Osteocyte (in vitro differentiated cells): ENCODE data around the gene COL4A1. TPM values are rescaled to one million over a fixed set of nuclear protein-coding genes. Genes with fewer than 3 reads are reported as not detected.

Experiments used
- DNase-seq: peaks from one replicate; pipeline ENCODE4 v3.0.0; 2021; ENCODE audit warnings: mixed read lengths; ENCODE audit not compliant: unreplicated experiment; ENCODE audit errors: extremely low spot score
- H3K27ac Mint-ChIP-seq: one replicate; pipeline ENCODE4 v1.8.0; 2021; ENCODE audit warnings: mild to moderate bottlenecking, mixed read lengths; ENCODE audit not compliant: unreplicated experiment
- H3K27me3 Mint-ChIP-seq: one replicate; pipeline ENCODE4 v1.8.0; 2021; ENCODE audit warnings: mixed read lengths; ENCODE audit not compliant: unreplicated experiment
- H3K36me3 Mint-ChIP-seq: one replicate; pipeline ENCODE4 v1.8.0; 2021; ENCODE audit warnings: mixed read lengths; ENCODE audit not compliant: unreplicated experiment
- H3K4me1 Mint-ChIP-seq: one replicate; pipeline ENCODE4 v1.8.0; 2021; ENCODE audit warnings: mixed read lengths; ENCODE audit not compliant: unreplicated experiment
- H3K4me3 Mint-ChIP-seq: one replicate; pipeline ENCODE4 v1.8.0; 2021; ENCODE audit warnings: mild to moderate bottlenecking, moderate library complexity, mixed read lengths; ENCODE audit not compliant: unreplicated experiment
- H3K9me3 Mint-ChIP-seq: one replicate; pipeline ENCODE4 v1.8.0; 2021; ENCODE audit warnings: mixed read lengths; ENCODE audit not compliant: unreplicated experiment
- CTCF ChIP-seq: fragments of 200-600 bp; sonication (generic); IDR thresholded peaks from 2 replicates; pipeline ENCODE4 v1.5.0; 2021; ENCODE audit warnings: antibody characterized with exemption, mild to moderate bottlenecking, moderate library complexity
- total RNA-seq: library from RNA; stranded (reverse); gene quantifications from 2 replicates; pipeline ENCODE4 v1.2.1, GENCODE V29; 2021

Gene COL4A1
- total RNA-seq, 1 donor from 2014 or later = 3,181 TPM

DNA sequence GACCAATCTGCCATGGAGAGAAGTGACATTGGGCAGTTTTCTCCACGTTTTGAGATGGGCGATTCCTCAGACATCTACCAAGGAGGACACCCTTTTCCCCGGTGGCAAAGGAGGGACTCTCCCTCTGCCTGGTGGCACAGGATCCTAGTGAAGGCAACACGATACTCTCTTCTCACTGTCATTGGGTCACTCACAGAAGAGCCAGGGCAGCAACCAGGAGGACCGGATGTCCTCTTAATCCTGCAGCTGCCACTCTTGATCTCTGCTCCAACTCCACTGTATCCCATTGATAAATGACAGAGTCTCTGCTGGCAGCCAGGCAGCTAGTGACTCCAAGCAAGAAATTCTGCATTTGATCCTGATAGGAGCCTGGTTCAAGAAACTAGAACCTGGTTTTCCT, 42.3 kb upstream of the COL4A1 start:
- no peak for TF ChIP-seq CTCF
- Mint-ChIP-seq H3K27me3 (no peaks in the 10 kb centered on the region), H3K4me3 (no peak overlapping the region), H3K27ac (peak overlapping the region; percentile 95), H3K36me3 (peaks cover 22% of the 10 kb centered on the region), H3K4me1 (peaks cover 83% of the 10 kb centered on the region), H3K9me3 (no peaks in the 10 kb centered on the region)
- no peak for DNase-seq

DNA sequence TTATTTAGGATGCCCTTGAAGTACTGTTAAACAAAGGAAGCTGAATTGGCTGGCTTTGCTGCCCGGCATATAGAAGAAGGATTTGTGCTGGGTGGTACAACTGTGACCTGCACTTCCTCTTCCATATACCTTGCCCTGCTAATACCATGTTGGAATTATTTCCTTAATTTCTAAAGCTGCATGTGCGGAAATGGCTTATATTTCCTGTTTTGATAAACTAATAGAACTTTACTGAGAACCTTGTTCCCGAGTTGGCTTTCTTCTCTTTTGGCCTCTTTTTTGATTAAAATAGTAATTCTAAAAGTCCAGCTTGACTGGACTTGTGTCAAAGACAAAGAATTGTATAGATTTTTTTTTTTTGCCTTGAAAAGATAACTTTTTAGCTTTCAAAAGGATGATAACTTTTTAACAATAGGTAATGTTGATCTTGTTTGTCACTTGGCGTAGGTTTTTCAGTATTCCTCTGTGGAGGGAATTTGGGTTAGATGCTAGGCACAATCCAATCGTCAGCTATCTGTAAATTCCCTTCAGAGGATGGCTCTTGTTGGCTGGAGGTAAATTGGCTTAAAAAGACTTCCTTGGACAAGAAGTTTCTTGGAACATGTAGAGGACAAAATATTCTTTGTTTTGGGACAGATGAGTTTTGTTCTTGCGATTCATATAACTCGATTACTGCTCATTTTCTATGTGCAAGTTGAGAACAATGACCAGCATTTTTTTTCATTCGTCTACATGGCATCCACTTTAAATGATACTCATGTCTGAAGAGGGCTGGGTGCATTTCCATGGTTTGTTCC, 41.5 kb upstream of the COL4A1 start:
- H3K36me3 Mint-ChIP-seq = peaks cover 25% of the 10 kb centered on the region
- peaks cover 82% of the 10 kb centered on the region for H3K4me1 Mint-ChIP-seq
- TF ChIP-seq CTCF = no peak
- H3K9me3 Mint-ChIP-seq = no peaks in the 10 kb centered on the region
- H3K4me3 Mint-ChIP-seq = no peak overlapping the region
- H3K27ac Mint-ChIP-seq = peak overlapping the region; percentile 95
- no peak for DNase-seq
- H3K27me3 Mint-ChIP-seq = no peaks in the 10 kb centered on the region

GRCh38 chr13:110347535-110348308, 40.8 kb upstream of the COL4A1 start:
- peak overlapping the region; percentile 43 for H3K4me3 Mint-ChIP-seq
- peak overlapping the region; percentile 95 for H3K27ac Mint-ChIP-seq
- peaks cover 80% of the 10 kb centered on the region for H3K4me1 Mint-ChIP-seq
- no peaks in the 10 kb centered on the region for H3K9me3 Mint-ChIP-seq
- no peaks in the 10 kb centered on the region for H3K27me3 Mint-ChIP-seq
- peaks cover 31% of the 10 kb centered on the region for H3K36me3 Mint-ChIP-seq
- DNase-seq = no peak
- TF ChIP-seq CTCF = no peak

- Mint-ChIP-seq H3K36me3 (peaks cover 31% of the 10 kb centered on the region), H3K4me3 (no peak overlapping the region), H3K27ac (peak overlapping the region; percentile 95), H3K4me1 (peaks cover 82% of the 10 kb centered on the region), H3K27me3 (no peaks in the 10 kb centered on the region), H3K9me3 (no peaks in the 10 kb centered on the region)
- DNase-seq = no peak
- no peak for TF ChIP-seq CTCF
These were observed 40.1 kb upstream of the COL4A1 start for GRCh38 chr13:110347088-110347487.

DNA sequence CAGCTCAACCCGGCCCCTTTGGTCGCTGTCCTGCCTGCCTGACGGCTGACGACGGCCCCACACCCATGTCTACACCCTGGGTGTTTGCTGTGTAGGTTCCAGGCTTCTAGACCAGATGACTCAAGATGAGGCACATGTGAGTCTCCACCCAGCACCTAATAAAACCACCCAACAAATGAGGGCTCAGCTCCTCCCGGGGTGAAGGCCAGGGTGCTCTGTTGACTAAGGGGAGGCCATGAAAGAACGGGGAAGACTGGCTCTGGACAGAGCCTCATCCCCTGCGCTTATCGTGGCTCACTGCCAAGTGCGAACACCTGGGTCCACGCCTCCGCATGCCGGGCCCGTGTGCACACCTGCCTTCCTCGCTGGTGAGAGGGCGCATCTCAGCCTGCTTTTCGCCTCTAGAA, 39.7 kb upstream of the COL4A1 start:
- TF ChIP-seq CTCF = no peak
- H3K27ac Mint-ChIP-seq = peak overlapping the region; percentile 95
- no peaks in the 10 kb centered on the region for H3K27me3 Mint-ChIP-seq
- H3K36me3 Mint-ChIP-seq = peaks cover 31% of the 10 kb centered on the region
- peaks cover 82% of the 10 kb centered on the region for H3K4me1 Mint-ChIP-seq
- H3K4me3 Mint-ChIP-seq = no peak overlapping the region
- DNase-seq = no peak
- no peaks in the 10 kb centered on the region for H3K9me3 Mint-ChIP-seq
